GM12878 (cell line): Measurements from ENCODE around the gene ATF6B. TPM values are rescaled to one million over a fixed set of nuclear protein-coding genes. Genes with fewer than 3 reads are reported as not detected.
"Not testable (repeated sequence)": the region's sequence is repeated elsewhere in the genome, so short reads cannot be mapped to it uniquely, and the experiment has no call there.

Source experiments
- ATAC-seq: fragments of 200-7000 bp; cut with Tn5 transposase; 3 replicates; pipeline ENCODE4 v1.9.1; 2020; ENCODE audit warnings: mild to moderate bottlenecking, moderate library complexity
- BruUV-seq: library from RNA; stranded (reverse); fragments of 400-500 nt; replicated peaks from 2 replicates; lab custom pipeline; 2021; lab: Mats Ljungman, UMichigan
- CTCF ChIA-PET: fragments of 300-600 bp; sonication (Branson Sonifier 250); formaldehyde crosslinking; extraction: SDS; loops from one replicate; lab custom pipeline; 2021; ENCODE audit warnings: inconsistent platforms; lab: Yijun Ruan, JAX
- POLR2A ChIA-PET: fragments of 350-600 bp; formaldehyde crosslinking; extraction: SDS; loops from one replicate; lab custom pipeline; 2021; ENCODE audit warnings: inconsistent platforms; lab: Charles Lee
- RAD21 ChIA-PET: fragments of 300-600 bp; sonication (Branson Sonifier 250); formaldehyde crosslinking; loops from one replicate; lab custom pipeline; 2023; ENCODE audit warnings: antibody characterized with exemption; ENCODE audit not compliant: unreplicated experiment; lab: Charles Lee
- SMC1A ChIA-PET: fragments of 300-600 bp; sonication (Branson Sonifier 250); formaldehyde crosslinking; loops from one replicate; lab custom pipeline; 2023; ENCODE audit not compliant: unreplicated experiment, uncharacterized antibody; lab: Charles Lee
- DNase-seq: peaks from one replicate; pipeline ENCODE4 v3.0.0-alpha.2; 2011; ENCODE audit warnings: low read depth, low spot score
- FAIRE-seq: peaks from 3 replicates; lab custom pipeline; 2011; peaks lifted over from hg19 to GRCh38; lab: Jason Lieb, UNC
- H2AFZ ChIP-seq: 2 replicates; pipeline ENCODE4 v1.6.0; 2011; ENCODE audit warnings: low read depth, low read length, control low read depth; ENCODE audit not compliant: control insufficient read depth
- H3K27ac ChIP-seq: 2 replicates; pipeline ENCODE4 v1.5.1; 2011; ENCODE audit warnings: control low read depth; ENCODE audit not compliant: control insufficient read depth, insufficient read depth
- H3K27me3 ChIP-seq, 2 experiments: replicated peaks in 1 of 2; 2 replicates each; pipeline versions ENCODE4 v1.6.0 to v1.6.1; 2011; ENCODE audit warnings: low read length in 1 of 2; ENCODE audit not compliant: control insufficient read depth in 2 of 2, insufficient read depth in 2 of 2
- H3K36me3 ChIP-seq, 2 experiments: 2 replicates each; pipeline ENCODE4 v1.5.1; 2011; ENCODE audit warnings: low read length in 1 of 2; ENCODE audit not compliant: control insufficient read depth in 2 of 2, insufficient read depth in 2 of 2
- H3K4me1 ChIP-seq: 2 replicates; pipeline ENCODE4 v1.6.1; 2011; ENCODE audit warnings: mild to moderate bottlenecking, low read length, moderate library complexity, mixed read lengths; ENCODE audit not compliant: control insufficient read depth, insufficient read depth
- H3K4me2 ChIP-seq: 2 replicates; pipeline ENCODE4 v1.6.0; 2011; ENCODE audit warnings: control low read depth; ENCODE audit not compliant: control insufficient read depth, insufficient read depth
- H3K4me3 ChIP-seq: fragments of 200-600 bp; sonication (generic); 2 replicates; pipeline ENCODE4 v1.5.1; 2016
- H3K79me2 ChIP-seq: 2 replicates; pipeline ENCODE4 v1.6.0; 2011; ENCODE audit warnings: low read length; ENCODE audit not compliant: control insufficient read depth, insufficient read depth
- H3K9ac ChIP-seq: 2 replicates; pipeline ENCODE4 v1.8.0; 2011; ENCODE audit warnings: low read length, control low read depth, mixed read lengths; ENCODE audit not compliant: control insufficient read depth, insufficient read depth
- H3K9me3 ChIP-seq: replicated peaks from 3 replicates; pipeline ENCODE4 v1.5.1; 2011; ENCODE audit warnings: mild to moderate bottlenecking, low read length; ENCODE audit not compliant: control insufficient read depth, insufficient read depth
- H4K20me1 ChIP-seq: 2 replicates; pipeline ENCODE4 v1.6.0; 2011; ENCODE audit not compliant: control insufficient read depth, insufficient read depth
- ETV6 ChIP-seq, 2 experiments: fragments of 450-650 bp in 1 of 2; IDR thresholded peaks in 1 of 2; conservative IDR thresholded peaks in 1 of 2; 2 replicates each; pipeline ENCODE4 v1.6.1; 2014; ENCODE audit warnings: antibody characterized with exemption in 1 of 2, borderline replicate concordance in 1 of 2, low read depth in 1 of 2, mild to moderate bottlenecking in 1 of 2, moderate library complexity in 1 of 2
- GATAD2B ChIP-seq: fragments of 450-650 bp; conservative IDR thresholded peaks from 2 replicates; pipeline ENCODE4 v1.6.1; 2017; ENCODE audit warnings: low read depth, mild to moderate bottlenecking, moderate library complexity
- MYC ChIP-seq: IDR thresholded peaks from 2 replicates; pipeline ENCODE4 v1.6.1; 2011; ENCODE audit warnings: mild to moderate bottlenecking, low read length, moderate library complexity, inconsistent platforms; ENCODE audit not compliant: insufficient read depth, insufficient replicate concordance, insufficient read length, severe bottlenecking
- NBN ChIP-seq: fragments of 450-650 bp; IDR thresholded peaks from 2 replicates; pipeline ENCODE4 v1.6.1; 2016
- NR2C1 ChIP-seq: fragments of 450-650 bp; IDR thresholded peaks from 2 replicates; pipeline ENCODE4 v1.6.1; 2017; ENCODE audit warnings: antibody characterized with exemption, mild to moderate bottlenecking, moderate library complexity
- POLR2A ChIP-seq: IDR thresholded peaks from 2 replicates; pipeline ENCODE4 v1.6.1; 2011; ENCODE audit warnings: low read depth, mild to moderate bottlenecking, low read length
- TCF12 ChIP-seq: IDR thresholded peaks from 2 replicates; pipeline ENCODE4 v1.6.1; 2011; ENCODE audit warnings: low read depth, mild to moderate bottlenecking, low read length
- ZZZ3 ChIP-seq: IDR thresholded peaks from 2 replicates; pipeline ENCODE4 v1.6.1; 2011; ENCODE audit warnings: low read depth; ENCODE audit not compliant: control insufficient read depth, insufficient read length
- WGBS: methylation state at CpG from one replicate; pipeline ENCODE4 v1.1.6; 2016; ENCODE audit warnings: low lambda C conversion rate; ENCODE audit not compliant: insufficient replicate concordance, insufficient coverage; ENCODE audit errors: missing lambda C conversion rate; 5-methylcytosine and 5-hydroxymethylcytosine counted together
- in situ Hi-C: fragments of 300-500 bp; cut with MboI; formaldehyde crosslinking; loops from 9 replicates; pipeline ENCODE4 v1.14.3; 2018; ENCODE audit warnings: mixed read lengths
- intact Hi-C: fragments of 100-400 bp; cut with micrococcal nuclease; formaldehyde crosslinking; loops from one replicate; pipeline ENCODE4 v1.14.2; 2022; ENCODE audit not compliant: unreplicated experiment
- polyA plus RNA-seq, 11 experiments: library from polyadenylated mRNA; depleted of rRNA in 4 of 11; unstranded in 6 of 11; stranded (reverse) in 5 of 11; fragments of >200 nt; fragmentation: Nextera tagmentation in 4 of 11; fragmentation: Illumina TruSeq in 1 of 11; extraction: Ambion mirVana in 4 of 11; extraction: Trizol in 1 of 11; gene quantifications; 1 replicate in 1 of 11; 2 replicates in 10 of 11; pipeline versions ENCODE4 v1.2.1 to v1.2.3, GENCODE V29; 2011 to 2016; ENCODE audit warnings: inconsistent platforms in 2 of 11, missing spikeins in 2 of 11, low read depth in 1 of 11
- total RNA-seq, 4 experiments: library from RNA; depleted of rRNA in 3 of 4; stranded (reverse); fragments of >200 nt in 3 of 4; fragmentation: Illumina TruSeq in 1 of 4; extraction: Trizol in 1 of 4; gene quantifications; 2 replicates each; pipeline versions ENCODE4 v1.2.1 to v1.2.3, GENCODE V29; 2013 to 2021
- TF ChIP-seq, protein P1 (sequence below): fragments of 450-650 bp; IDR thresholded peaks from 2 replicates; pipeline ENCODE4 v1.6.1; 2016; ENCODE audit warnings: mild to moderate bottlenecking, moderate library complexity, borderline replicate concordance
- TF ChIP-seq, protein P2 (sequence below): fragments of 450-650 bp; IDR thresholded peaks from 2 replicates; pipeline ENCODE4 v1.6.1; 2014; ENCODE audit warnings: mild to moderate bottlenecking

Gene ATF6B
- total and polyA plus RNA-seq, 10 of the 15 experiments (the other 5 are each of a cell fraction or from before 2014, with no cell fraction given) = 13.6 to 83.9 (median 44.0) TPM

- TF ChIP-seq NBN = no peak
- TF ChIP-seq, all 136 proteins: peak for 0
Observed at GRCh38 chr6:32102255-32102654, 25.8 kb downstream of the ATF6B start (continued).

DNA sequence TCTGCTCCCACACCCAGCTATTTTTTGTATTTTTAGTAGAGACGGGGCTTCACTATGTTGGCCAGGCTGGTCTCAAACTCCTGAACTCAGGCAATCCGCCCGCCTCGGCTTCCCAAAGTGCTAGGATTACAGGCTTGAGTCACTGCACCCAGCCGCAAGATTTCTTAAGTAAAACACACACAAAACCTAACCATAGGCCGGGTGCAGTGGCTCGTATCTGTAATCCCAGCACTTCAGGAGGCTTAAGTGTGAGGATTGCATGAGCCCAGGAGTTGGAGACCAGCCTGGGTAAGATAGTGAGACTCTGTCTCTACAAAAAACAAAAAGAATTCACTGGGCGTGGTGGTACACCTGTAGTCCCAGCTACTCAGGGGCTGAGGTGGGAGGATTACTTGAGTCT is 27.8 kb downstream of the ATF6B start:
- H3K79me2 ChIP-seq, RAD21 ChIA-PET, in situ Hi-C loops, H3K27ac ChIP-seq, H3K36me3 ChIP-seq, FAIRE-seq, H4K20me1 ChIP-seq, H3K9ac ChIP-seq, H3K4me2 ChIP-seq, H3K4me3 ChIP-seq, SMC1A ChIA-PET, CTCF ChIA-PET, BruUV-seq, ATAC-seq, DNase-seq, intact Hi-C loops, H2AFZ ChIP-seq, POLR2A ChIA-PET, H3K9me3 ChIP-seq, H3K4me1 ChIP-seq: not testable (repeated sequence)
- peaks cover 5 to 11% of the 10 kb centered on the region in 2 experiments for H3K27me3 ChIP-seq
- WGBS = 67% methylated on average over 8 of the region's 8 CpGs

GRCh38 chr6:32097364-32097763 is 30.7 kb downstream of the ATF6B start:
- no peak overlapping the region for H3K27ac ChIP-seq
- no peak for FAIRE-seq
- no peaks in the 10 kb centered on the region for H3K9me3 ChIP-seq
- WGBS = 48% methylated on average over 2 of the region's 3 CpGs
- in situ Hi-C loops (no loop called here), intact Hi-C loops (no loop called here)
- no TSS peak for BruUV-seq
- POLR2A ChIA-PET = no interaction called here
- SMC1A ChIA-PET = no interaction called here
- no peak overlapping the region for H2AFZ ChIP-seq
- RAD21 ChIA-PET = no interaction called here
- H3K4me1 ChIP-seq = no peaks in the 10 kb centered on the region
- TF ChIP-seq, protein P1, sequence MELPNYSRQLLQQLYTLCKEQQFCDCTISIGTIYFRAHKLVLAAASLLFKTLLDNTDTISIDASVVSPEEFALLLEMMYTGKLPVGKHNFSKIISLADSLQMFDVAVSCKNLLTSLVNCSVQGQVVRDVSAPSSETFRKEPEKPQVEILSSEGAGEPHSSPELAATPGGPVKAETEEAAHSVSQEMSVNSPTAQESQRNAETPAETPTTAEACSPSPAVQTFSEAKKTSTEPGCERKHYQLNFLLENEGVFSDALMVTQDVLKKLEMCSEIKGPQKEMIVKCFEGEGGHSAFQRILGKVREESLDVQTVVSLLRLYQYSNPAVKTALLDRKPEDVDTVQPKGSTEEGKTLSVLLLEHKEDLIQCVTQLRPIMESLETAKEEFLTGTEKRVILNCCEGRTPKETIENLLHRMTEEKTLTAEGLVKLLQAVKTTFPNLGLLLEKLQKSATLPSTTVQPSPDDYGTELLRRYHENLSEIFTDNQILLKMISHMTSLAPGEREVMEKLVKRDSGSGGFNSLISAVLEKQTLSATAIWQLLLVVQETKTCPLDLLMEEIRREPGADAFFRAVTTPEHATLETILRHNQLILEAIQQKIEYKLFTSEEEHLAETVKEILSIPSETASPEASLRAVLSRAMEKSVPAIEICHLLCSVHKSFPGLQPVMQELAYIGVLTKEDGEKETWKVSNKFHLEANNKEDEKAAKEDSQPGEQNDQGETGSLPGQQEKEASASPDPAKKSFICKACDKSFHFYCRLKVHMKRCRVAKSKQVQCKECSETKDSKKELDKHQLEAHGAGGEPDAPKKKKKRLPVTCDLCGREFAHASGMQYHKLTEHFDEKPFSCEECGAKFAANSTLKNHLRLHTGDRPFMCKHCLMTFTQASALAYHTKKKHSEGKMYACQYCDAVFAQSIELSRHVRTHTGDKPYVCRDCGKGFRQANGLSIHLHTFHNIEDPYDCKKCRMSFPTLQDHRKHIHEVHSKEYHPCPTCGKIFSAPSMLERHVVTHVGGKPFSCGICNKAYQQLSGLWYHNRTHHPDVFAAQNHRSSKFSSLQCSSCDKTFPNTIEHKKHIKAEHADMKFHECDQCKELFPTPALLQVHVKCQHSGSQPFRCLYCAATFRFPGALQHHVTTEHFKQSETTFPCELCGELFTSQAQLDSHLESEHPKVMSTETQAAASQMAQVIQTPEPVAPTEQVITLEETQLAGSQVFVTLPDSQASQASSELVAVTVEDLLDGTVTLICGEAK = no peak
- TF ChIP-seq ETV6 (conservative IDR thresholded peaks at IDR 0.05 in 1 of 2, IDR thresholded peaks at IDR 0.05 in 1 of 2; ENCODE audit: borderline replicate concordance in 1 of 2, low read depth in 1 of 2) (no peak), NR2C1 (no peak), POLR2A (no peak), GATAD2B (no peak), TCF12 (no peak), MYC (no peak), ZZZ3 (no peak)
- TF ChIP-seq, protein P2, sequence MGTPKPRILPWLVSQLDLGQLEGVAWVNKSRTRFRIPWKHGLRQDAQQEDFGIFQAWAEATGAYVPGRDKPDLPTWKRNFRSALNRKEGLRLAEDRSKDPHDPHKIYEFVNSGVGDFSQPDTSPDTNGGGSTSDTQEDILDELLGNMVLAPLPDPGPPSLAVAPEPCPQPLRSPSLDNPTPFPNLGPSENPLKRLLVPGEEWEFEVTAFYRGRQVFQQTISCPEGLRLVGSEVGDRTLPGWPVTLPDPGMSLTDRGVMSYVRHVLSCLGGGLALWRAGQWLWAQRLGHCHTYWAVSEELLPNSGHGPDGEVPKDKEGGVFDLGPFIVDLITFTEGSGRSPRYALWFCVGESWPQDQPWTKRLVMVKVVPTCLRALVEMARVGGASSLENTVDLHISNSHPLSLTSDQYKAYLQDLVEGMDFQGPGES = no peak
- ATAC-seq = no peak
- no peaks in the 10 kb centered on the region for H3K36me3 ChIP-seq
- peaks cover 7 to 8% of the 10 kb centered on the region in 2 experiments for H3K27me3 ChIP-seq
- DNase-seq = no peak
- no peaks in the 10 kb centered on the region for H3K79me2 ChIP-seq
- no peak overlapping the region for H3K4me2 ChIP-seq
- no peaks in the 10 kb centered on the region for H4K20me1 ChIP-seq
- CTCF ChIA-PET = no interaction called here
- no peak overlapping the region for H3K9ac ChIP-seq
- no peak overlapping the region for H3K4me3 ChIP-seq
